Skeletal muscle satellite cell (primary cell): Measurements from ENCODE around the gene SDK1. TPM values are rescaled to one million over a fixed set of nuclear protein-coding genes. Genes with fewer than 3 reads are reported as not detected.
A peak's percentile ranks its signal among the peaks of the same experiment; 100 is the strongest.

Experiments used
- H3K27me3 ChIP-seq: 2 replicates; pipeline ENCODE4 v1.7.0; 2013; ENCODE audit warnings: low read length; ENCODE audit not compliant: control insufficient read depth, insufficient read depth
- H3K36me3 ChIP-seq: 2 replicates; pipeline ENCODE4 v1.7.0; 2013; ENCODE audit warnings: mild to moderate bottlenecking, control low read depth, low read length; ENCODE audit not compliant: insufficient read depth
- H3K4me1 ChIP-seq: 2 replicates; pipeline ENCODE4 v1.7.0; 2013; ENCODE audit warnings: low read length; ENCODE audit not compliant: control insufficient read depth, insufficient read depth
- H3K4me2 ChIP-seq: 2 replicates; pipeline ENCODE4 v1.7.0; 2013; ENCODE audit warnings: mild to moderate bottlenecking, low read length
- H3K4me3 ChIP-seq: 2 replicates; pipeline ENCODE4 v1.7.0; 2013; ENCODE audit warnings: low read length
- H3K9ac ChIP-seq: 2 replicates; pipeline ENCODE4 v1.7.0; 2013; ENCODE audit warnings: mild to moderate bottlenecking, low read depth, low read length, moderate library complexity
- H3K9me3 ChIP-seq: replicated peaks from 2 replicates; pipeline ENCODE4 v1.7.0; 2013; ENCODE audit warnings: mild to moderate bottlenecking, control low read depth, low read length
- total RNA-seq: library from RNA; depleted of rRNA; stranded (reverse); fragments of >200 nt; gene quantifications from 2 replicates; pipeline ENCODE4 v1.2.3, GENCODE V29; 2012; rRNA removed

Gene SDK1, protein sequence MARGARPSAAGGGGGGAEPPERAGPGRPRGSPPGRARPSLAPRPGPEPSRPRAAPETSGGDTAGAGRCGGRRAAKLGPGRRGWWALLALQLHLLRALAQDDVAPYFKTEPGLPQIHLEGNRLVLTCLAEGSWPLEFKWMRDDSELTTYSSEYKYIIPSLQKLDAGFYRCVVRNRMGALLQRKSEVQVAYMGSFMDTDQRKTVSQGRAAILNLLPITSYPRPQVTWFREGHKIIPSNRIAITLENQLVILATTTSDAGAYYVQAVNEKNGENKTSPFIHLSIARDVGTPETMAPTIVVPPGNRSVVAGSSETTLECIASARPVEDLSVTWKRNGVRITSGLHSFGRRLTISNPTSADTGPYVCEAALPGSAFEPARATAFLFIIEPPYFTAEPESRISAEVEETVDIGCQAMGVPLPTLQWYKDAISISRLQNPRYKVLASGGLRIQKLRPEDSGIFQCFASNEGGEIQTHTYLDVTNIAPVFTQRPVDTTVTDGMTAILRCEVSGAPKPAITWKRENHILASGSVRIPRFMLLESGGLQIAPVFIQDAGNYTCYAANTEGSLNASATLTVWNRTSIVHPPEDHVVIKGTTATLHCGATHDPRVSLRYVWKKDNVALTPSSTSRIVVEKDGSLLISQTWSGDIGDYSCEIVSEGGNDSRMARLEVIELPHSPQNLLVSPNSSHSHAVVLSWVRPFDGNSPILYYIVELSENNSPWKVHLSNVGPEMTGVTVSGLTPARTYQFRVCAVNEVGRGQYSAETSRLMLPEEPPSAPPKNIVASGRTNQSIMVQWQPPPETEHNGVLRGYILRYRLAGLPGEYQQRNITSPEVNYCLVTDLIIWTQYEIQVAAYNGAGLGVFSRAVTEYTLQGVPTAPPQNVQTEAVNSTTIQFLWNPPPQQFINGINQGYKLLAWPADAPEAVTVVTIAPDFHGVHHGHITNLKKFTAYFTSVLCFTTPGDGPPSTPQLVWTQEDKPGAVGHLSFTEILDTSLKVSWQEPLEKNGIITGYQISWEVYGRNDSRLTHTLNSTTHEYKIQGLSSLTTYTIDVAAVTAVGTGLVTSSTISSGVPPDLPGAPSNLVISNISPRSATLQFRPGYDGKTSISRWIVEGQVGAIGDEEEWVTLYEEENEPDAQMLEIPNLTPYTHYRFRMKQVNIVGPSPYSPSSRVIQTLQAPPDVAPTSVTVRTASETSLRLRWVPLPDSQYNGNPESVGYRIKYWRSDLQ (N-terminal part only)
- under 0.01 and 2.0 TPM in 2 replicates for total RNA-seq

- Histone ChIP-seq H3K9ac (peak within 1 kb of the TSS; percentile 58), H3K9me3 (no peaks in the 10 kb centered on the region)
These were observed at the start of gene SDK1 for GRCh38 chr7:3300651-3301448. Gene SDK1, plus strand, starts transcription at chr7:3301252. Its CDS starts 335 bp downstream, at chr7:3301587.

DNA sequence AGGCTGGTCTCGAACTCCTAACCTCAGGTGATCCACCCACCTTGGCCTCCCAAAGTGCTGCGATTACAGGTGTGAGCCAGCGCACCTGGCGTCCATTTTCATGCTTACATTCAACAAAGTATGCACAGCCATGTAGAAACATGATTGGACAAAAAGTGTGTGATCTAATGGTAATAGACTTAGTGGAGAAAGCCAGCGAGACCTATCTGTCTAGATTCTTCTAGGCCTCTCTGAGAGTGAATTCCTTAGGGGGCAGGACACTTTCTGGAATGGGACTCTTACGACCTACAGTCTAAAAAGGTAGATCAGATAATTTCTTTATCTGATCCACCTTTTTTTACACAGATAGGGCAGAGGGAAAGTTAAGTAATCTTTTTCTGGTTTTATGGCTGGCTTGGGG is 46.3 kb upstream of the SDK1 start:
- H3K4me3 ChIP-seq: no peak overlapping the region
- no peak overlapping the region for H3K9ac ChIP-seq
- peaks cover 17% of the 10 kb centered on the region for H3K27me3 ChIP-seq
- H3K4me2 ChIP-seq: no peak overlapping the region
- H3K4me1 ChIP-seq: no peaks in the 10 kb centered on the region
- H3K9me3 ChIP-seq: no peaks in the 10 kb centered on the region
- H3K36me3 ChIP-seq: no peaks in the 10 kb centered on the region

More at GRCh38 chr7:3300651-3301448, at the start of gene SDK1:
- H3K4me1 ChIP-seq: peaks cover 13% of the 10 kb centered on the region
- H3K4me3 ChIP-seq: peak within 1 kb of the TSS; percentile 81
- H3K36me3 ChIP-seq: no peaks in the 10 kb centered on the region
- H3K4me2 ChIP-seq: peak within 1 kb of the TSS; percentile 100
- peaks cover 9% of the 10 kb centered on the region for H3K27me3 ChIP-seq

GRCh38 chr7:3259711-3260400 is 41.2 kb upstream of the SDK1 start:
- peak overlapping the region; percentile 77 for H3K4me3 ChIP-seq
- no peaks in the 10 kb centered on the region for H3K36me3 ChIP-seq
- H3K9me3 ChIP-seq: no peaks in the 10 kb centered on the region
- H3K4me2 ChIP-seq: peak overlapping the region; percentile 81
- peaks cover 16% of the 10 kb centered on the region for H3K27me3 ChIP-seq
- H3K9ac ChIP-seq: peak overlapping the region; percentile 77
- no peaks in the 10 kb centered on the region for H3K4me1 ChIP-seq

- no peaks in the 10 kb centered on the region for H3K4me1 ChIP-seq
- H3K36me3 ChIP-seq: no peaks in the 10 kb centered on the region
- H3K9me3 ChIP-seq: no peaks in the 10 kb centered on the region
- H3K4me3 ChIP-seq: peak overlapping the region; percentile 77
- H3K9ac ChIP-seq: peak overlapping the region; percentile 77
- H3K4me2 ChIP-seq: peak overlapping the region; percentile 81
- peaks cover 19% of the 10 kb centered on the region for H3K27me3 ChIP-seq
These were observed 40.7 kb upstream of the SDK1 start for GRCh38 chr7:3260401-3260715.

- Histone ChIP-seq H3K36me3 (no peaks in the 10 kb centered on the region), H3K27me3 (peaks cover 22% of the 10 kb centered on the region), H3K9ac (no peak overlapping the region)
These were observed 36.2 kb upstream of the SDK1 start for GRCh38 chr7:3264693-3265339.

DNA sequence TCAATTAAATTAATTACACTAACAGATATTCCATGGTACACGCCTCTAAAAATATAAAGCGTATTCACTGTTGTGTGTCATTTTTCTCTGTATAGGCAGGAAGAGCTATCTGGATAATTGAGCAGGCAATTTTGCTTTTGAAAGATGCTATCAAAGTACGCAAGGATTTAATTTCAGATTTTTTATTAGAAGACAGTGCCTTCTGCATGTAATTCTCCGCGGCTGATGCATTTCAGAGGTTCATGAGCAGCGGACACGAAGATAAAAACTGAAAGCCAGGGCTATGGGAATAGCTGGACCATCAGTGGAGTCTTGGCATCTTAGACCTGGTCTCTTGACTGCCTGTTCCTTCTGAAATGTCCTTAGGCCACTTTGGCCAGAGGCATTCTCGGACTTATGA is 35.7 kb upstream of the SDK1 start:
- Histone ChIP-seq H3K4me1 (peaks cover 11% of the 10 kb centered on the region), H3K9me3 (no peaks in the 10 kb centered on the region), H3K27me3 (peaks cover 22% of the 10 kb centered on the region), H3K36me3 (no peaks in the 10 kb centered on the region), H3K4me3 (no peak overlapping the region), H3K4me2 (no peak overlapping the region), H3K9ac (no peak overlapping the region)

More at GRCh38 chr7:3264693-3265339, 36.2 kb upstream of the SDK1 start:
- H3K4me3 ChIP-seq: no peak overlapping the region
- H3K4me1 ChIP-seq: peaks cover 11% of the 10 kb centered on the region
- H3K4me2 ChIP-seq: no peak overlapping the region
- H3K9me3 ChIP-seq: no peaks in the 10 kb centered on the region

- Histone ChIP-seq H3K36me3 (no peaks in the 10 kb centered on the region), H3K4me1 (peaks cover 11% of the 10 kb centered on the region), H3K9me3 (no peaks in the 10 kb centered on the region), H3K4me3 (no peak overlapping the region), H3K27me3 (peaks cover 22% of the 10 kb centered on the region), H3K4me2 (no peak overlapping the region), H3K9ac (no peak overlapping the region)
These were observed 34.8 kb upstream of the SDK1 start for GRCh38 chr7:3266240-3266639.

- H3K9ac ChIP-seq: peak overlapping the region; percentile 46
- H3K4me2 ChIP-seq: peak overlapping the region; percentile 71
- H3K36me3 ChIP-seq: no peaks in the 10 kb centered on the region
- H3K9me3 ChIP-seq: no peaks in the 10 kb centered on the region
- peak overlapping the region; percentile 37 for H3K4me3 ChIP-seq
- H3K4me1 ChIP-seq: peaks cover 20% of the 10 kb centered on the region
- H3K27me3 ChIP-seq: peaks cover 22% of the 10 kb centered on the region
These were observed 32.9 kb upstream of the SDK1 start for GRCh38 chr7:3267966-3268690.

GRCh38 chr7:3270362-3270761 is 30.7 kb upstream of the SDK1 start:
- H3K36me3 ChIP-seq: no peaks in the 10 kb centered on the region
- no peak overlapping the region for H3K9ac ChIP-seq
- H3K4me1 ChIP-seq: peaks cover 20% of the 10 kb centered on the region
- no peaks in the 10 kb centered on the region for H3K9me3 ChIP-seq
- no peak overlapping the region for H3K4me2 ChIP-seq
- no peak overlapping the region for H3K4me3 ChIP-seq
- peaks cover 7% of the 10 kb centered on the region for H3K27me3 ChIP-seq
